Stimulated activated CD4-positive, alpha-beta T cell treated with anti-CD3 and anti-CD28 coated beads, Interleukin-15, amount 100 ng/mL, for 24 hours (primary cell): ENCODE data around the gene ADRA2C.

Experiments
- DNase-seq: peaks from one replicate; pipeline ENCODE4 v3.0.0-alpha.2; 2020

The ADRA2C gene

DNA sequence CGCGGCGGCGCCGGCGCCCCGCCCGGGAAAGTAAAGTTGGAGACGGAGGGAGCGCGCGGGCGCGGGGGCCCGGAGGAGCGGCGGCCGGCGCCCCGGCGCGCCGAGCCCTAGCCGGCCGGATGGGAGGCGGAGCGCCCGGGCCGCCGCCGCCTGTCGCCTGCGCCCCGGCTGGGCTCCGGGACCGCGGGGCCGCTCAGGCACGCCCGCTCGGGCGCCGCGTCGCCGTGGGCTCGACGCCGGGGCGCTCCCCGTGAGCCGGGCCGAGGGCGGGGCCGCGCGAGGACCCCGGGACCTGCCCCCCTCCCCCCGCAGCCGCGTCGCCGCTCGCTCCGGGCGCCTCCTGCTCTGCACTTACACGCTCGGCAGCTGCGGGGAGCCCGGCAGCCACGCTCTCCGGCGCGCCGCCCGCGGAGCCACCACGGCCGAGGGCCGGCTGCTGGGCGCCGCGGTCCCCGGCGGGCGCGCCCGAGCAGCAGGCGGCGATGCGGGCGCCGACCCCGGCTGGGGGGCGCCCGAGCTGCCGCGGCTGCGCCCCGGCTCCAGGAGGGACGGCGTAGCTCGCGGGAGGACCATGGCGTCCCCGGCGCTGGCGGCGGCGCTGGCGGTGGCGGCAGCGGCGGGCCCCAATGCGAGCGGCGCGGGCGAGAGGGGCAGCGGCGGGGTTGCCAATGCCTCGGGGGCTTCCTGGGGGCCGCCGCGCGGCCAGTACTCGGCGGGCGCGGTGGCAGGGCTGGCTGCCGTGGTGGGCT is at the start of gene ADRA2C:
Gene ADRA2C, plus strand, starts transcription at position 350 of the 749 bp plus-strand sequence. Its CDS starts 222 bp downstream, at position 572.
- DNase-seq, result peak; percentile 18

DNA sequence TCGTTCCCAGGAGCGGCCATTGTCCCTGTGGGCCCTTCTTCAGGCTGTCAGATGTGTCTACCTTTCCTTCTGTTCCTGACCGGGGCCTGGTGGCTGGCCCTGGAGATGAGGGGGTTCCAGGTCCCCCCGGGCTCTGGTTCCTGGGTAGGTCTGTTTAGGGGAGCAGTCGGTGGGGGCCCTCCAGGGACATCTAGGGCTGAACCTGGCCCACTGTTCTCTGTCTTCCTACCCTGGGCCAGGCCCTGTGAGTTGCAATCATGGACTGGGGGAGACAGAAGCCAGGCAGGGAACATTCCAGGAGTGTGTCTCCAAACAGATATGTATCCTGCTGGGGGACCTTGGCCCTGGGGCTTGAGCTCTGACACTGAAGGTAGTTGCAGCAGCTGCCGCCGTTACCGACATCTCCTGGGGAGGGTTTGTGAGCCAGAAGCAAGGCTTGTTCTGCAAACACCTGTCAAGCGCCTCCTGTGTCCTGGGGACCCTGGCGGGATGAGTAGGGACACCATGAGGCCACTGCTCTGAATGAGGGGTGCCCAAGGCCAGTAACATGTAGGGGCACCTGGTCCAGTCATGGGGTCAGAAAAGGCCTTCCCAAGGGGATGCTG is 49.5 kb upstream of the ADRA2C start:
- DNase-seq, result no peak

GRCh38 chr4:3717241-3717640 is 48.9 kb upstream of the ADRA2C start:
- no peak for DNase-seq

GRCh38 chr4:3718462-3718861 is 47.7 kb upstream of the ADRA2C start:
- no peak for DNase-seq

DNA sequence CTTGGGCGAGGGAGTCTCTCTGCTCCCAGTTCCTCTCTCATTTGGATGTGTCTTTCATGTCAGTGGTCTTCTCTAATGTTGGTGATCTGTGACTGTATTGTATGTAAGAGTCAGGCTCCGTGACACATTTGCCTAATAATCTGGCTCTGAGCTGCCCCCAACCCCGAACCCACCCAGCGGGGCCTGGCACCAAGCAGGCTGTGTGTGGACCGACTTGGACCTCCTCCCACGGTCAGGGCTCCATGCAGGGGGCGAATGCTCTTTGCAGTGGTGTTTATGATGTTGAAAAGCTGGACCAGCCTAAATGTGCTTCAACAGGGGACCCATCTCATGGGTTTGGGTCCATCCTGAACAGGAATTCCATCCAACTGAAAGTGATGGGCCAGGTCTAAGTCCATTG is 47.0 kb upstream of the ADRA2C start:
- no peak for DNase-seq

DNA sequence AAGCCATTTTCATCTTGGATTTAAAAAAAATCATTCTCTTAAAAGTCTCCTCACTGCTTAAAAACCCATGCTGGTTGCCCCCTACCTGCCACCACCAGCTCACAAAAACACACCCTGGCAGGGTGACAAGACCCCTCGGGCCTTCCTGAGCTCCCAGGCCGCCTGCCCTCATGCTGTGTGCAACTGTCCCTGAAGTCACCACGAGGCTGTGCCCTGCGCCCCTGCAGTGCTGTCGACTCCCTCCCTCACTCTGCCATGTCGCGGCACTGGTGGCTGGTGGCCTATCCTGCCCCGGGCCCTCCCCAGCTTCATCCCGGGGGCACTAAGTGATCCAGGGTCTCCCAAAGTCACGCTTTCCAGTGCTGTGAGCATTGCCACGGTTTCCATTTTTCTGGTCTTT is 46.3 kb upstream of the ADRA2C start:
- no peak for DNase-seq

- no peak for DNase-seq
These were observed 45.7 kb upstream of the ADRA2C start for GRCh38 chr4:3720466-3720865.

- DNase-seq, result no peak
These were observed 45.0 kb upstream of the ADRA2C start for GRCh38 chr4:3721186-3721585.

DNA sequence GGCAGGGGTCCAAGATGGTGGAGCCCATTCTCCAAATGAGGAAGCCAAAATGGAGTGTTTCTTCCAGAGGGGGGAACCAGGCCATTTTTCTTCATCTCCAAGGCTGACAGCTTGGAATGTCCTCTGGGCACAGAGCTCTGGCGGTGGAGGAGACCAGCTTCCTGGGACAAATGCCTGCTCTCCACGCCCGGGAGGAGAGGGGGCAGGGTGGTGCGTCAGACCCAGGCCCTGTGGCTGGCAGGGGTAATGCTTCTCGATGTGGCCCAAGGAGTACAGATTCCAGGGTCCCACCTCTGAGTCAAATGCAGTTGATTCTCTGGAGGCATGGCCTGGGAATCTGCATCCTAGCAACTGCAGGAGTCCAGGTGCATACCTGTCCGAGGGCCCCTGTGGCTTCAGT is 44.6 kb upstream of the ADRA2C start:
- no peak for DNase-seq

DNA sequence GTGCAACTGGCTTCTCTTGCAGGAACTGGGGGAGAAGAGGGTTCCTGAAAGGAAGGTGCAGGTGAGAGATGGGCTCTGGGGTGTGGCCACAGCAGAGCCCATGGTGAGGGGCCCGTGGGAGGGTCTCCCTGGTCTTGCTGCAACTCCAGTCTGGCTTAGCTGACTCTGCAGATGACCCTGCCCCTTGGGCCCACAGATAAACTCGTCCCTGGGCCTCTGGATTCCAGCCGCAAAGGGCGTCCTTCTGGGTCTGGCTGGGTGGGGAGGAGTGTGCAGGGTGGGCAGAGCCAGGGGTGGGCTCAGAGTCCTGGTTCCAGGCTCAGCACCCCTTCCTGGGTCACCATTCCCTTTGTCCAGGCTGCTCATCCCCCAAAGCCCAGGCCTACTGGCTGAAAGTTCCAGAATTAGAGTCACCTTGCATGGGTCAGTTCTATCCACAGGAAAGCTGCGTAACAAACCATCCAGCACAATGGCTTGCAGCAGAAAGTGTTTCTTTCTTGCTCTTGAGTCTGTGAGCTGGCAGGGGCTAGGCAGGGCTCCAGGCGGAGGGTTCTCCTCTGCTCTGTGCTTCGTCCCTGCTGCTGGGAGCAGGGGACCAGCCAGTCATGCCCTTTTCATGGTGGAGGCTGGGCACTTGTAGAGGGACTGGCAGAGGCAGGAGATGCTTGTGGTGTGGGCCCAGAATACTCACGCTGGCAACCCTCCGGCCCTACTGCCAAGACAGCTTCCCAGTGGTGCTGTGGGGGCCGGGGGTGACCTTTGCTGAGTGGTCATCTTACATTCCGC is 43.5 kb upstream of the ADRA2C start:
- no peak for DNase-seq

DNA sequence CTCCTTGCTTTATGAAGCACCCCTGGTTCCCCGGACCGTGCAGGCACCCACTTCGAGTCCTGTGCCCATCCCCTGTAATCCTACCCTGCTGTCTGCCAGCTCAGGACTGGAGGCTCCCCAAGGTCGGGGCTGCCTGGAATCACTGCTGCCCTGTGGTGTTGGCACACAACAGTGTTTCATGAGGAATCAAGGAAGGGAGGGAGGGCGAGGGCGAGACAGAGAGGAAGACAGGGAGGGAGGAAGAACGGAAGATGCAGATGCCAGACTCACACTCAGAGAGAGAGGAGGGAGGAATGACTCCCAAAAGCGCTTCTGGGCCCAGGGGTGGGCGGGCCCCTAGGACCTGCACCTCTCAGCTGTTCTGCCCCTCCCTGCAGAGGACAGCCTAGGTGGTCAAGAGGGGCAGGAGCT is 42.9 kb upstream of the ADRA2C start:
- DNase-seq, result no peak

DNA sequence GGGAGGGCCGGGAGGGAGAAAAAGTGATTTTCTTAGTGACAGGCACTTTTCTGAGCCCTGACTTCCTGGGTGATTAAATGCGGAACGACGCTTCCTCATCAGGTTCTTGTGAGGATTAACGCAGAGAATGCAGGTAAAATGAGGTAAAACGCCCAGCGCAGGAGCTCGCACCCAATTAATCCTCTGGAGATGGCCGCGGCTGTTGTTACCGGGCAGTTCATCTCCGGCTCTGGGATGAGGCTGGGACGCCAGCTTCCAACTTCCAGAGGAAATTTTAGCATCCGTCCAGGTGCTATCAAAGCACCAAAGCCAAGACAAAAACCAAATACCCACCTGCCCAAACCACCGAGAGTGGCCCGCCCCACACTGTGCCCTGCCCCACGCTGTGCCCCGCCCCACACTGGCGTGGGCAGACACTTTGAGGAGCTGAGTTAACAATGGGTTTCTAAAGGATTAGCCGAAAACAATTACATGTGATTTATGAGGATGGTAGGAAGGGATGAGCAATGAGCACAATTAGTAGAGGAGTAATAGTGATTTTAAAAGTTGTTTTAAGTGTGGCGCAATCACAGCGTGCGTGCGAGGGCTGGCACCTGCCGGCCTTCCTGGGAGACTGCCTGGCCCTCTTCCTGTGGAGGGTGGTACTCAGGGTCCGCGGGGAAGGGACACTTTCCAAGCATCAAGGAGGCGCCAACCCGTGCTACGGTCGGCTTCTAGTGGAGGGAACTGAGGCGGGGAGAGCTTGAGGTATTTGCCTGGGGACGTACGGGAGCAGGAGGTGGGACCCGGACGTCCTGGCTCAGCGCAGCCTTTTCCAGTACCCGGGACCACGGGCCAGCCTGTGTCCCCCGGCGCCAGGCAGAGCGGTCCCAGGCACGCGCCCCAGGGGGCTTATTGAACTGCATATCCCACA is 41.6 kb upstream of the ADRA2C start:
- no peak for DNase-seq

DNA sequence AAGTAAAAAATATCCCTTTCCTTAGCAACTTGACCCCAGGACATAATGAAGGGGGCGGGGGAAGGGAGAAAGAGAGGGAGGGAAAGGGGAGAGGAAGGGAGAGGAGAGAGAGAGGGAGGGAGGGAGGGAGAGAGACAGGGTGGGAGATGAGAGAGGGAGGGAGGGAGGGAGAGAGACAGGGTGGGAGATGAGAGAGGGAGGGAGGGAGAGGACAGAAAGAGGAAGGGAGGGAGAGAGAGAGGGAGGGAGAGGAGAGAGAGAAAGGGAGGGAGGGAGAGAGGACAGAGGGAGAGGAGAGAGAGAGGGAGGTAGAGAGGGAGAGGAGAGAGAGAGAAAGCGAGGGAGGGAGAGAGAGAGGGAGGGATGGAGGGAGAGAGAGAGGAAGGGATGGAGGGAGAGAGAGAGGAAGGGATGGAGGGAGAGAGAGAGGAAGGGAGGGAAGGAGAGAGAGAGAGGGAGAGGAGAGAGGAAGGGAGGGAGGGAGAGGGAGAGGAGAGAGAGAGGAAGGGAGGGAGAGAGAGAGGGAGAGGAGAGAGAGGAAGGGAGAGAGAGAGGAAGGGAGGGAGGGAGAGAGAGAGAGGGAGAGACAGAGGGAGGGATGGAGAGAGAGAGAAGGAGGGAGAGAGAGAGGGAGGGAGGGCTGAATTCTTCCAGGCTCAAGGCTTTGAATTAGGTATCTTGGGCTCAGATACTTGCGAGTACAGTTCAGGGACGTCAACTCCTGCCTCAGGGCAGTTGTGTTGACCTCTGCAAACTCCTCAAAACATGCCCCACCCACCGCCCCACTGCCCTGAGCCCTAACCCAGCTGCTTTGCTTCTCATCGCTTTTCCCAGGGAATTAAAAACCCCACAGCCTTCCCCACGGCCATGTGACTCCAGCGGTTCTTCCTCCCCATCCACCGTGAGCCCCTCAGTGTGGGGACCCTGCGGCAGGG is 40.0 kb upstream of the ADRA2C start:
- DNase-seq, result no peak

- DNase-seq, result no peak
These were observed 38.2 kb upstream of the ADRA2C start for GRCh38 chr4:3727847-3728469.

DNA sequence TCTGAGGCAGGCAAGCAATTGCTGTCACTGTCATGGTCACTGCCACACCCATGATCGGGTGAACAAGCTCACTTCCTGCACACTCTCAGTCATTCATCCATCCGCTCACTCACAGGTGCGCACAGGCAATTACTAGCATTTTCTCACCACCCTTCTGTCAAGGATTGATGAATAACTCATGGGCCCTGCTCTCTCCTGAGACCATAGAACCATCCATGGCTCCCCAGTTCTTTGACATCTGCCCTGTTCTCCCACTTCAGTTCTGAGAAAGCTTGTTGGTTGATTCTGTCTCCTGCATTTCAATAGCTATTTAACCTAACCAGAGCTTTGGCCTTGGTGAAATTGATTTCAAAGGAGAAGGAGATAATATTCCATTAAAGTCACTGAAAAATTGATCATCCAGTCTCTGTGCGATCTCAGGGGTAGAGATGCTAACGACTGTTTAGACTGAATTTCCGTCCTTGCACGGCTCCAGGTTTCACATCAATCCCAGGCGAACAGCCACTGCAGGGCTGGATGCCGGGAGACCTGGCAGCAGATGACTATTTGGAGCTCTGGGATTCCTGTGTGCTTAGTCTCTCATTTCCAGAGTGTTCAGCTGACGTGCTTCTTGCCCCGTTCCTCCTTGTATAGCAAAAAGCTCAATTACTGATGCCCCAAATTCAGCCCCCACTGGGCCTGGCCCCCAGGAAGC is 36.9 kb upstream of the ADRA2C start:
- no peak for DNase-seq

DNA sequence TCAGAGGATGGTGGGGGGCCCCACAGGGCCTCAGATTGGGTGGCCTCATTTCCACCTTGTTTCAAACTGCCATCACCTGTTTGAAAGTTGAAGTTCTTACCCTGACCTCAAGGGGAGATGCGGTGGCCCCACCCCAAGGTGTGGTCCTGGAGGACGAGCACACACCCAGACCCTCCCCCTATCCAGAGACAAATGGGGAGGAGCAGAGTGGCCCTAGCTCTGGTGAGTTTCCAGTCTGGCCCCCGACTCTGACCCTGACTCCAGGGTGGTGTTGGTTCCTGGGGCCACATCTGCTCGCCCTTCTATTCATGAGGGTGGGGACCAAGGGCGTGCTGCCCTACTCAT is 36.3 kb upstream of the ADRA2C start:
- DNase-seq, result no peak

- no peak for DNase-seq
These were observed 35.6 kb upstream of the ADRA2C start for GRCh38 chr4:3730422-3731190.

DNA sequence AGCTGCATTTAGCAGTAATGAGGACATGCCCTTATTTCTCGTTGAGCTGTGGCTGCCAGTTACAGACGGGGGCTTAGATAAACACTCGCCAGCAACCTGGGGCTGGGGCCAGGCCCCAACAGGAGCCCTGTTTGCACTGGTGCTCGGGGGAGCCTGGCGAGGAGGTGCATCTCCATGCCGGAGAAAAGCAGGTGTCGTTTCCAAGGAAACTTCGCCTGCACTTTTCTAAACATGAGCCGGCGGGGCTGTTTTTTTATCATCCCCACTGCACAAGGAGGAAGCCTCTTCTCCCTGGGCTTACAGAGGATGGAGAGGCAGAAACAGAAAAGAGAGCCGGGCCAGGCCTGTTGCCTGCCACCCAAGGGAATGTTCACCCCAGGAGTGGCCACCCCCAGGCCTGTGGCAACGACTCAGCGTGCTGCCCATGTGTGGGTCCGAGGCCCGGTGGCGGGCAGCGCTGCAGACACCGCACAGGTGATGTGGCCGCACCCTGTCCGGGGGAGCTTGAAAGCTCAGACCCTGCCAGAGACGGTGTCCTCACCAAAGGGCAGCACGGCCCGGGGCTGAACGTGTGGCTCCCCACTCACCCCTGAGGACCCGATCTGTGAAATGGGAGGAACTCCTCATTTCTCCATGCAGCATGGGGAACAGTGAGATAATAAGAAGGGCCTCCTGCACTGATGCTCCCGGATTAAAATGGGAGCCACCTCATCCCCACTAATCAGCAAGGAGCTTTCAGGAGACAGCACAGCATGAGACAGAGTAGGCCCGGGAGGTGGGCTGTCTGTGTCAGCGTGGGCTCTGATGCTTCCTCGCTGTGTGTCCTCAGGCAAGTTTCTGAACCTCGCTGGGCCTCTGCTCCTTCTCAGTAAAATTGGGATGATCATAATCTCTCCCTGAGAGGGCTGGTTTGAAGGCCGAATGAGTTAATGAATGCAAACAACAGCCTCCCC is 33.8 kb upstream of the ADRA2C start:
- no peak for DNase-seq

GRCh38 chr4:3733195-3733594 is 33.0 kb upstream of the ADRA2C start:
- DNase-seq, result no peak
